GM18517 (cell line): ENCODE results near the gene PTPRN.

Experiments
- ATAC-seq: cut with Tn5 transposase; IDR thresholded peaks from one replicate; pipeline ENCODE4 v1.9.1; 2021; ENCODE audit warnings: mild to moderate bottlenecking, moderate library complexity; ENCODE audit not compliant: unreplicated experiment

PTPRN gene

DNA sequence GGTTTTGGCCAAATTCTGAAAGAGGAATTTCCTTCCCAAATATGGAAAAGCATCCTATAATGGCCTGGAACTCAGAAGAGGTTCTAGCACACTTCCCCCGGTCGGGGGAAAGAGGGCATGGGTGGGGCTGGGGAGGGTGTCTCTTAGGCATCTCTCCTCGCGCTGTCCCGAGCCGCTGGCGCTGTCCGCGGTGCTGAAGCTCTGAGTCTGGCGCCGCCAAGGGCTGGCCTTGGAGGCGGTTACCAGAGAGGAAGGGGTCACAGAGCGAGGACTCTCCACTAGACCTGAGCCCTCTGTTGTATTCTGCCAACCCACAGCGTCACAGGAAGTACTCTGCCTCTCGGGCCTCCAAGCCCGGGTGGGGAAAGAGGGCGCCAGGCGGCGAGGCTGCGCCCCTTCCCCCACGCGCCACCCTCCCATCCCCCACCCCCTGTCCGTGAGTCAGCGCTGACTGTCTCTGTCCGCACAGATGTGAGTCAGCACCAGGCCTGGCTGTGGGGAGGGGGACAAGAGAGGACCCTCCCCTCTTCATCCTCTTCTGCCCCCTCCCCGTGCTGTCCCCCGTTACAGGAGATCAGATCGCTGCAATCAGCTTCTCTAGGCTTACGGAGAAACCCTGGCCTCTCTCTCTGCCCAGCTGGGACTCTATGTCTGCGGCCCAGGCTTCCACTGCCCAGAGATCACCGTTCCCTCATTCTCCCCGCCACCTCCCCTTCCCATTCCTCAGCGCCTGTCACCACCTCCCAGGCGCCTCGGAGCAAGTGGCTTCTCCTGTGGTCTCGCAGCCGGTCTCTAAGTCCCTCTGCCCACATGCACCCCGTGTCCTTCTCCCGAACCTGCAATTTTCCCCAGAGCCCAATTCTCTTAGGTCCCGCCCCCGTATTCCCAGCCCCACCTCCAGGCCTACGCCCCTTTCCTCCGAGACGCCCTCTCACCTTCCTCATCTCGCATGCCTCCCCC lies 779 bp downstream of the PTPRN start:
- ATAC-seq, result no peak

DNA sequence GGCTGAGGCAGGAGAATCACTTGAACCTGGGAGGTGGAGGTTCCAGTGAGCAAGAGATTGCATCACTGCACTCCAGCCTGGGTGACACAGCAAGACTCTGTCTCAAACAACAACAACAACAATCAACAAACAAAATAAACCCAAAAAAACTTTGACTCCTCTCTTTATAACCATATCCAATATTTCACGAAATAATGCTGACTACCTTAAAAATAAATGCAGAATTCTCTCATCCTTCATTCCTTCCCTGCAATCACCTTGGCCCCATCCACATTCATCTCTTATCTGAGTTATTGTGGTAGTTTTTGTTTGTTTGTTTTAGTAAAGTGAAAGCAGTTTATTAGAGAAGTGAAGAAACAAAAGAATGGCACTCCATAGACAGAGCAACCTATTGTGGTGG lies 3.2 kb downstream of the PTPRN start:
- no peak for ATAC-seq

DNA sequence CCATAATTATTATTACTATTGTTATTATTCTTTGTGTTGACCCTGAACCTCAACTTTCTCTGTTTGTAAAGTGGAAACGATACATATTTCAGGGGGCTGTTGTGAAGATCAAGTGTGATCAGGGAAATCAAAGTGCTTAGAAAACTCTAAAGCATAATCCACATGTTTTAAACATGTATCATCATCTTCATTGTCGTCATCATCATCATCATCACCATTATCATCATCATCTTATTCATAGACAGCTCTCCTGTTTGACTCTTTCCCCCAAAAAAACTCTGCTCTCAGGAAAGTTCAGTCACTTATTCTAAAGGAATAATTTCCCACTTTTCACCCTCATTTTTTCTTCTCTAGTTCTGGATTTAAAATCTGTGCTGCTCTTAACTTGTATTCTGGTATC lies 5.0 kb downstream of the PTPRN start:
- no peak for ATAC-seq

DNA sequence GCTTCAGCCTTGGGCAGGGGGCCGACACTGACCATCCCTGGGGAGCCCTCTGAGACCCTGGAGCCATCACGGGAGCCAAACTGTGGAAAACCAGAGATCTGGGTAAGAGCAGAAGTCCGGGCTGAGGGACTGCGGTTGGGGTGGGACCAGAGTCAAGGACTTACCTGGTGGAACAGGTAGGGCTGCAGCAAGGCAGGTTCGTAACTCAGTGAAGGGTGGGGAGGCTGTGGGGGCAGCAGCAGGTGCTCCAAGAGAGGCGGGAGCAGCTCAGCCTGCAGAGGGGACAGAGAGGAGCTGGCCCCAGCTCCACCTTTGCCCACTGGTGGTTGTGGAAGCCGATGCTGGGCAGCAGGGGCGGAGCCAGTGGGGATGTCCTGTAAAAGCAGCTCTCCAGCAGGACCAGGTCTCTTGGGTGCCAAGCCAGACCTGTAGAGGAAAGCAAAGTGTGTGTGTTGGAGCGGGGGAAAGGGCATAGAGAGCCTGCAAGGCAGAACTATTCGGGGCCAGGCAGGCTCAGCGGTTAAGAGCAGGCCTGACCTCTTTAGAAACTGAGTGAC lies 6.7 kb downstream of the PTPRN start:
- ATAC-seq, result no peak

DNA sequence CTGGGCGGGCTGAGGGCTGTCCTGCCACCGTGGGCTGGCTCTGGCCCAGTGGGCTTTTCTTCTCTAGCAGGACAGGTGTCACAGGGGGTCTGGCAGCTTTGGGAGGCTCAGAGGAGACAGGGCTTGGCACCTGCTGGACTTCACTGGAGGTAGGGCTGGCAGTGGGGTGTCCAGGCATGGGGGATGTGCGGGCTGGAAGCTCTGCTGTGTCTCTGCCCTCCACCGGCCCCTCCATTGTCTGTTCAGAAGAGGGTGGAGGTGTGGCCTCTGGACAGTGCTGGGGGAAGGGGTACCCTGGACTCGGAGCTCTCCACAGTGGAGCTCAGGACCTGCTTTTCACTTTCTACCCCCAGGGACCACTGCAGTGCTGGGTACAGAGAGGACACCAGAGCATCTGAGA lies 9.2 kb downstream of the PTPRN start:
- no peak for ATAC-seq

DNA sequence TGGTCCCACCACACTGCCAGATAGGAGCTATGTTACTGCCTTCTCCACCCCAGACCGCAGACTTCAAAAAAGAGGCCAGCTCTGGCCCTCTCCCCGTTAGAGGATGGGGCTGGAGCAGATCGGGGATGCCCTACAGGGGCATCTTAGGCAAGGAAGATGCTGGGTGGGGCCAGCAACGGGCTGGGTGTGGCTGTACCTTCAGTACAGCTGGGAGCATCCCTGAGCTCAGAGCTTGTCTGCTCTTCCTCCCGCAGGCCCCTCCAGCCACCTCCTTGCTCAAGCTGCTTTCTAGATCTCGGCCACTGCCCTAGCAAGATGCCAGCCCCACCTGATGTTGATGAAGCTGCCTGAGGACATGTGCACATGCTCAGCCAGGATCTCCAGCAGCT lies 9.8 kb downstream of the PTPRN start:
- no peak for ATAC-seq

DNA sequence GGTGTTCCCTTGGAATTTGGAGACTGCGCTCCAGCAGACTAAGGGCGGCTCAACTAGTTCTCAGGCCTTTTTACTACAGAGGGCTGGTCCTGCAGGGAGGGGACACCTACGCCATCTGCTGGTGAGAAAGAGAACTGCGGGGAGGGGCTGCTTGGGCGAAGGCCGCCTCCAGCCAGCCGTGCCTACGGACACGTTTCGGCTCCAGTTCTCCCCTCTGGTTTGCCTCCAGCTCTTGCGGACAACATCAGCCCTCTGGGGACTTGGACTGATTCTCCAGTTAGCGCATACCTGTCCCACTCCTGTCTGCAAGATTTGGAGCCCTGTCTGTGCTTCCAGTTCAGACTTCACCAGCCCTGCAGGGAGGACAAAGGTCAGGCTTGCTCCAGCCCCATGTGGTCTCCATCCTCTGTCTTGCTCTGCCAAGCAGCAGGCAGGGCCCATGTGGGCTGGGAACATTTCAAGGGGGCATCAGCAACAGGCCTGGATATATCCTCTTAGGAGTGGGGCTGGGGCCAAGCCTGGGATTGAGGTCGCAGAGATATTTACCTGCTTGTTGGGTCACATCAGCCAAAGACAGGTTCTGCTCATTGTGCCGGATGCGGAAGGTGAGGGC lies 10.3 kb downstream of the PTPRN start:
- ATAC-seq, result no peak

DNA sequence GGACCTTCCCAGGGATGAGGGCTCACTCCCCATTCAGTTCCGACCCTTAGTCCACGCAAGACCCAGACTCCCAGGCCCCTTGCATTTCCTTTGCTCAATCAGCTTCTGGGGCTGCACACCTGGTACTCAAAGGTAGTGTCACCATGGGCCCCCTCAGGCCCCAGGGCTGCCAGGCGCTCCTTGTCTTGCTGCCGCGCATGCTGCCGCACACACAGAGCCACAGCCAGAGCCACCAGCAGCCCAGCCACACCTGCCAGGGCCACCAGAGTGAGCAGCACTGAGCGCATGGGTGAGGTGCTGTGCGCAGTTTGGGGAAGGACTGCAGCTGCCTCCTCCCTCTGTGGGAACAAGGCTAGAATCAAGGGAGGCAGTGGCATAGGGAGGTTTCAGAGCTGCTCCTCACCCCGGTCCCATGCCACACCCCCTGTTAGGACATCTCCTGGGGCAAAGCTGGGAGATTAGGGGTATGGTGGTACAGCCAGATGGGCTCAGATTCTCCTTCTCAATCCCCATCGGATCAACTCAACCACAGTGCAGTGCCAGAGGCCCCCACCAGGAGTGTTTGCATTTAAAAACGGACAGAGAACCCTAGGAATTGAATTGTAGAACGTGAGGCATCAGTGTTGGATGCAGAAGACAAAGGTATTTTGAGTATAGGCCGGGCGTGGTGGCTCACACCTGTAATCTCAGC lies 11.3 kb downstream of the PTPRN start:
- ATAC-seq, result no peak

DNA sequence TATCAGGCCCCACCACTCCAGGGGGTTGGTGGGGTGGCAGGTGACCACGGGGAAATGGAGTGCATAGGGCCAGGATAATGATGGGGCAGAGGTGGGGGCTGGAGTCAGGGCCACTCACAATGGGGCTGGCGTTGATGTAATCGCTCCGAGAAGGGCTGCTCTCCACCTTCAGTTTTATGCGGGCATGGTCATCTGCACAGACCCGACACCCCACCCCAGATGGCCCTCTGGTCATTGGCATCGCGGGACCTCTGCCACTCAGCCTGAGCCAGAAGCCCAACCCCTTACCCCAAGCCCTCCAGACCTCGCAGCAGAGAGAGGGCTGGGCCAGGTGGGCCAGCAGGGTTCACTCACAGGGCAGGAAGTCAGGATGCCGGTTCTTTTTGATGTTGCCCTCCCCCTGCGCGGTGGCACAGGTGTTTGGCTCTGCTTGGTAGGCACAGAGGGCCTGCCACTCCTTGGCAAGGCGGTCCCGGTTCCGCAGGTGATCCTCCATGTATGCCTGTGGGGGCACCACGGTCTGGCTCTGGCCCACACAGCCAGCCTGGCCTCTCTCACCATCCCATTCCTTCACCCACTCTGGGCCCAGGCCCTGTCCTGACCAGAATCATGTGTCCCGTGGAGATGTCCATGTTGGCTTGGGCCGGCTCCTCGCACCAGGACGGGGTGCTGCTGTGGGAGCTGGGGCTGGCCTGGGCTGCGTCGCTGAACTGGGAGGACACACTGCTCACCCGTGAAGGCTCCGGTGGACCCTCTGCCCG lies 12.4 kb downstream of the PTPRN start:
- no peak for ATAC-seq

DNA sequence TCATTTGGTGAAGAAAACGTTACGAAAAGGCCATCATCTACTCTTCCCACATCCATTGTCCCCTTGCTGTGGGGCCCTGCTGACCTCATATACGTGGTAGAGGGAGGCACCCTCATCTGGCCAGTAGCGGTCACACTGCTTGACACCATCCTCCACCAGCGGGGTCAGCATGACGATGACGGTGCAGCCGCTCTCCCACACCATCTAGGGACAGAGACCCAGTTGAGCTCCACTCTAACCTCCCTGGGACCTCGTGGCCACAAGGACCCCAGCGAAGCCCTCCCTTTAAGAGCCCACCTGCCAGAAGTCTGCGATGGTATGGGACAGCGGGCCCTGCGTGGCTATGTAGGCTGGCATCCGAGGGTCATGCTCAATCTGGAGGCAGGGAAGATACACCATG lies 13.1 kb downstream of the PTPRN start:
- no peak for ATAC-seq

DNA sequence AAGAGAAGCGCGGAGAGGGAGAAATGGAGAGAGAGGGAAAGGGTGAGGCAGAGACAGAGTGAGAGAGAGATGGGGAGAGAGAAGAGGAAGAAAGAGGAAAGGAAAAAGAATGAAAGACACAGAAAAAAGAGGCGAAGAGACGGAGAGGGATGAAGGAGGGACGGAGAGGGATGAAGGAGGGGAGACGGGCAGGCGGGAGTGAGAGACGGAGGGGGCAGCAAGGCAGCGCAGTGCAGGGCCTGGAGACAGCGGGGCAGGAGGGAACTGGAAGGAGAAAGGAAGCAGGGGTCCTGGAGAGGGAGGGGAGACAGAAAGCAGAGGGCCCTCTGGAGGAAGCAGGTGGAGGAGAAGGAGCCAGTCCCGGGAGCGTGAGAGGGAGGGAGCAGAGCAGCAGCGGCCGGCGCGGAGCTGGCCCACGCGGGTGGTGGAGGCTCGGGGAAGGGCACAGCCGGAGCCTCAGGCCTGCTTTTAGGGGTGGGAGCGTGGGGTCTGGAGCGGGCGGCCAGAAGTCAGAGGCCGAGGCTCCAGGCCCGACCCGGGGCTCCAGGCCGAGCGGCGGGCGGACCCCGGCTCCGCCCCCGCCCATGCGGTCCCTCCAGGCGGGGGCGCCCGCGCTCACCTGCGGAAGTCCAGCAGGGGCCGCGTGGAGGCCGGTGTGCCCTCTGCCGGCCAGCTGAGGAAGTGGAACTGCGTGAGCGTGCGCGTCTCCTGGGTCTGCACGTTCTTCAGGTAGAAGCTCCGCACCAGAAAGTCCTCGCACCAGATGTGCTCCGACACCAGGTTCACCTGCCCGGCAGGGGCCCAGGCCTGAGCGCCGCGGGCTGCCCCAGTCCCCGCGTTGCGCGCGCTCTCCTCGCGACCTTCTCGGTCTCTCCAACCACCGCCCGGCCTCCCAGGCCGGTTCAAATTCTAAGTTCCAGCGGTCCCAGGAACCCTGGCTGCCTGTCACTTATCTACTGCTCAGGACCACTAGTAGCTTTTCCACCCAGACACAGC lies 14.5 kb downstream of the PTPRN start:
- ATAC-seq, result peak; percentile 85

DNA sequence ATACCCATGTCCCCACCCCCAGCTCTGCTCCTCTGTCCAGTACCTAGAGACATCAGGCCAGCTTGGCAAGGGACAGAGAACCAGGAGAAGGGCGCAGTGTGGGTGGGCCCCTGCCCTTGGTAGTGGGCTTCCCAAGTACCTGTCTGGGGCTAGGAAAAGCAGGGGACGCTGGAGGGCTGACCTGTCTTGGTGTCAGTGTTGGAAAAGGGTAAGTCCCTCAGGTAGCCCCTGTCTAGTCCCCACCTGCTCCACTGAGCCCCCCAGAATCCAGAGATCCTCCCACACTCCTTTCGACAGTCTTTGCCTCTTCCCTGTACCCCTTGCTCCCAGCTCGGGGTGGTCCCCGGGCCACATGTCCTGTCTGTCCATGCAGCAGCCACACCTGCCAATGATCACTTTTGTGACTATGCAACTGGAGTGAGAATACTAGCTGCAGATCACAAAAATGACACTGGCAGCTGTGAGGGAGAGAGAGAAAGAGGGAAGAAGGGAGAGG lies 15.4 kb downstream of the PTPRN start:
- no peak for ATAC-seq

DNA sequence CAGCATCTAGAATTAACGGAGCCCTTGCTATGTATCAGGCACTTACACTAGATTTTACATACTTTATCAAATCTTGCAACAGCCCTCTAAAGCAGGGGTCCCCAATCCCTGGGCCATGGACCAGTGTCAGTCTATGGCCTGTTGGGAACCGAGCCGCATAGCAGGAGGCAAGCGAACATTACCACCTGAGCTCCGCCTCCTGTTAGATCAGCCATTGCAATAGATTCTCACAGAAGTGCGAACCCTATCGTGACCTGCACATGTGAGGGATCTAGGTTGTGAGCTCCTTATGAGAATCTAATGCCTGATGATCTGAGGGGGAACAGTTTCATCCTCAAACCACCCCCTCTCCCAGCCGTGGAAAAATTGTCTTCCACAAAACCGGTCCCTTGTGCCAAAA lies 16.6 kb downstream of the PTPRN start:
- ATAC-seq, result no peak

DNA sequence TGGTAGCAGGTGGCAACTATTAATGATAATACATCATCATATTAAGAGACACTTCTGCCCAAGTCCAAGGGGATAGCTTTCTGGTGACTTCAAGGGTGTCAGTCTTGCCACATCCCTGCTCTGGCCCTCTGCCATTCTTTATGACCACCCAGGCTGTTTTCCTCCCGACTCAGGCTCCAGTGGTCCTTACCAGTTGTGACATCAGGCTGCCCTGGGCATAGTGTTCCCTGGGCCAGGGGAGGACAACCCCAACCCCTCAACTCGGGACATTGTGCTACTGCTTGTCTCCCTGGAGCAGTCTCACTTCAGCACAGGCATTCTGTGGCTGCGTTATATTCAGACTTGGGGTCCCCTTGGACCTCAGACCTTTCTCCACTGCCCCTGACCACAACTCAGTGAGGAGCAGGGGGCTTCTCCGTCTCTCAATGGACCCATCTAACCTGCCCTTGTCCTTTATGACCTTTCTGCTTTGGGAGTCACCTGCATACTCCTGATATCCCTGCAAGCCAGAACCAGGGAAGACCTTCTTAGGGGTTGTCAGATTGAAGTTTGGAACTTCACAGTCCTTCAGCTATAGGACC lies 17.2 kb downstream of the PTPRN start:
- no peak for ATAC-seq

DNA sequence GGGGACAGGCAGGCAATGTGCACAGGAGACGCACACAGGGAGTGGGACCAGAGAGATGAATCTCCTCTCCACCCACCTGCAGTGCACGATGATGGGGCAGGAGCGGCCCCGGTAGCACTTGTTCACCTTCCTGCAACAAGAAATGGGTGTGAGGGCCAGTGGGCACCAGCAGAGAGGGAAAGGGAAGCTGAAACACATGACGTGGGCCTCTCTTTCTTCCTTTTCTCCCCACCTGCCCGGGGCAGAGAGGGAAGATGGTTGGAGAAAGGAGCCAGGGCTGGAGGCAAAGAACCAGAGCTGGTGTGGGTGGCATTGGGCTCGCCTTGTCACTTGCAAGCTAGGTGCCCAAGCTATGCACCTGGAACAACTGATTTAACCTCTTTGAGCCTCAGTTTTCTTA lies 17.8 kb downstream of the PTPRN start:
- no peak for ATAC-seq

DNA sequence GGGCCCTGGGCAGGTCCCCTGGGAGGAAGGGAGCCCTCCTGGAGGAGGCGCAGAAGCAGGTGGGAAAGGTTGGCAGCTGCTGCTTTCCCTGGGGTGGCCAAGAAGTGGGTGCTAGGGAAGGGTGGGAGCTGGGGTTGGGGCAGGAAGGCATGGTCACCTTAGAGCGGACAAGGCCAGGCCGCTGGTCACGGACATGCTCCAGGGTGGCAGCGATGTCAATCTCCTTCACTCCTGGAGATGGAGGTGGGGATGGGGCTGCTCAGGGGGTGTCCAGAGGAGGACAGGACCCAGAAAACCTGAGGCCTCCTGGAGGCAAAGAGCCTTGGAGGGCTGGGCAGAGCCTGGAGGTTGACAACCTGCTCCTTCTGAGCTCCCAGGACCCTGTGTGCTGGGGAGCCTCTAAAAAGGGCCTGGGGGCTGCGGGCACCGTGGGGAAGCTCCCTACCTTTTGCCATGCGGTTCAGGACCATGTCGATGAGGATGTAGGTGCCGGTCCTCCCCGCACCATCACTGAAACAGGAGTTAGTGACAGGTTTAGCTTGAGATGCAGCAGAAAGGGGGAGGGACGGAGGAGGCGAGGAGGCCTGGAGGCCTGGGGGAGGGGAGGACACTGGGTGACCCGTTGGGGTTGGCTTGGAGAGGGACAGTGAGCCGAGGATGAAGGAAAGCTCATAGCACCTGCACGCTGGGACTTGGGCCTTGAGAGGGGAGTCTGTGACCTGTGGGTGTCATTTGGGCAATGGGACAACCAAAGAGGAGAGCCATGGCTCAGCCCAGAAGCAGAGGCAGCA lies 18.6 kb downstream of the PTPRN start:
- no peak for ATAC-seq

DNA sequence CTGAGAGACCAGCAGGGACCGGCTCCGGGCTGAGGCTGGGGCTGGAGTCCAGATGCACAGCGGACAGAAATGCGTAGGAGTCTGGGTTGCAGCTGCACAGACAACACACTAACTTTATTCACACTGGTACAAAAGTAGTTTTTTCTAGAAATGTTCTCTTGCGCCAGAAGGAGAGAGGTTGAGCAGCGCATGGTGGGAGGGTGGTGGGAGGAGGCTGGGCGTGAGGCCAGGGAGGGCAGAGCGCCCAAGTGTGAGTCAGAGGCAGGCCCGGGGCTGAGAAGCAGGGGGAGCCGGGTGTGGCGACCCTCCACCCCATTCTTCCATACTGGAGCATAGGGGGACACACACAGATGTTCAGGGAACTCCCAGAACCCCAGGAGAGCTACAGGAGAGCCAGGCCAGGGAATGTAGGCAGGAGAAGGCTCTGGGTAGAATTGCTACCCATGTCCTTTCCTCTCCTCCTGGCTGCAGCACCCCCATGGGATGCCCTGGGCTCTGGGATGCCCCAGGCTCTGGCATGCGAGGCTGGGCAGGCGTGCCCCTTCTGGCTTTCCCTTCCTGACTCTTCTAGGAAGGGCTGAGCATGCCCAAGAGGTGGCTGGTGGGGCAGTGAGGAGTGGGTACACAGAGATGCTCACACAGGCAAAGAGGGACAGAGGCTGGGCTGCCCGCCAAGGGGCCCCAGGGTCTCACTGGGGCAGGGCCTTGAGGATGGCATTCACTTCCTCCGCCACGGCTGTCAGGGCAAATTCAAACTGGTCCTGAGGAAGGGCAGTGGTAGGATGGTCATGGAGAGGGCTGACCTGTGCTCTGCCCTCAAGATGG lies 19.5 kb downstream of the PTPRN start:
- ATAC-seq, result no peak

DNA sequence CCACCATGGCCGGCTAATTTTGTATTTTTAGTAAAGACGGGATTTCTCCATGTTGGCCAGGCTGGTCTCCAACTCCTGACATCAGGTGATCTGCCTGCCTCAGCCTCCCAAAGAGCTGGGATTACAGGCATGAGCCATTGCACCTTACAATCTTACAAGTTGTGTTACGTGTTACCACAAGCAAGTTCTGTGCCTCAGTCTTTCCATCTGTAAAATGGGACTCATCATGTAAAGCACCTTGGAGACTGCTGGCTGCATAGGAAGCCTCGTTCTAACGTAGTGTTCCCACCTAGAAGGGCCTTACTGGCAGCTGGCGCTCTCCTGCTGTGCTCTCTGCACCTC lies 20.0 kb downstream of the PTPRN start:
- no peak for ATAC-seq
